Keratinocyte (primary cell): ENCODE results near the gene NEURL1. TPM values are rescaled to one million over a fixed set of nuclear protein-coding genes. Genes with fewer than 3 reads are reported as not detected.

Source experiments
- DNase-seq: peaks from one replicate; pipeline ENCODE4 v3.0.0-alpha.2; 2011; ENCODE audit warnings: low read depth, missing footprints, low spot score
- FAIRE-seq: peaks from 2 replicates; lab custom pipeline; 2011; peaks lifted over from hg19 to GRCh38; lab: Jason Lieb, UNC
- H2AFZ ChIP-seq: 2 replicates; pipeline ENCODE4 v1.6.0; 2012; ENCODE audit warnings: low read length, control low read depth, inconsistent platforms; ENCODE audit not compliant: control insufficient read depth
- H3K27ac ChIP-seq: 2 replicates; pipeline ENCODE4 v1.5.1; 2011; ENCODE audit warnings: low read length; ENCODE audit not compliant: control insufficient read depth, insufficient read depth
- H3K27me3 ChIP-seq: 3 replicates; pipeline ENCODE4 v1.6.0; 2011; ENCODE audit warnings: low read length; ENCODE audit not compliant: control insufficient read depth, insufficient read depth; ENCODE audit errors: extremely low read depth
- H3K36me3 ChIP-seq, 2 experiments: 2 replicates in 1 of 2; 3 replicates in 1 of 2; pipeline ENCODE4 v1.5.1; 2011; ENCODE audit warnings: low read length in 2 of 2, mild to moderate bottlenecking in 1 of 2; ENCODE audit not compliant: control insufficient read depth in 2 of 2, insufficient read depth in 2 of 2; ENCODE audit errors: extremely low read depth in 1 of 2
- H3K4me1 ChIP-seq: 3 replicates; pipeline ENCODE4 v1.5.1; 2011; ENCODE audit warnings: low read length; ENCODE audit not compliant: control insufficient read depth, insufficient read depth; ENCODE audit errors: extremely low read depth
- H3K4me2 ChIP-seq: 3 replicates; pipeline ENCODE4 v1.6.0; 2011; ENCODE audit warnings: low read depth, low read length; ENCODE audit not compliant: control insufficient read depth, insufficient read depth; ENCODE audit errors: extremely low read depth
- H3K4me3 ChIP-seq, 3 experiments: fragments of 200-600 bp in 1 of 3; sonication (generic) in 1 of 3; 2 replicates in 2 of 3; 3 replicates in 1 of 3; pipeline ENCODE4 v1.5.1; 2011 to 2016; ENCODE audit warnings: low read length in 3 of 3, mild to moderate bottlenecking in 3 of 3, control low read depth in 2 of 3, inconsistent platforms in 1 of 3, low read depth in 1 of 3, mixed read lengths in 1 of 3, mixed run types in 1 of 3, moderate library complexity in 1 of 3; ENCODE audit not compliant: control insufficient read depth in 2 of 3, insufficient read depth in 2 of 3; ENCODE audit errors: extremely low read depth in 1 of 3
- H3K79me2 ChIP-seq: 2 replicates; pipeline ENCODE4 v1.6.0; 2012; ENCODE audit warnings: low read length; ENCODE audit not compliant: control insufficient read depth, insufficient read depth
- H3K9ac ChIP-seq: 3 replicates; pipeline ENCODE4 v1.6.0; 2011; ENCODE audit warnings: low read length; ENCODE audit not compliant: control insufficient read depth, insufficient read depth; ENCODE audit errors: extremely low read depth
- H3K9me1 ChIP-seq: 3 replicates; pipeline ENCODE4 v1.6.0; 2011; ENCODE audit warnings: low read length; ENCODE audit not compliant: control insufficient read depth, insufficient read depth; ENCODE audit errors: extremely low read depth
- H3K9me3 ChIP-seq: 2 replicates; pipeline ENCODE4 v1.5.1; 2012; ENCODE audit warnings: low read depth, low read length; ENCODE audit not compliant: control insufficient read depth
- H4K20me1 ChIP-seq: 3 replicates; pipeline ENCODE4 v1.6.0; 2011; ENCODE audit warnings: low read length; ENCODE audit not compliant: control insufficient read depth, insufficient read depth; ENCODE audit errors: extremely low read depth
- EZH2 ChIP-seq: IDR thresholded peaks from one replicate; pipeline ENCODE4 v1.6.1; 2012; ENCODE audit warnings: inconsistent platforms, mild to moderate bottlenecking, low read length, moderate library complexity
- dilution Hi-C: fragments of 300-500 bp; cut with MboI; formaldehyde crosslinking; loops from one replicate; pipeline ENCODE4 v1.7.0; 2020; ENCODE audit warnings: low sequenced_read_pairs; ENCODE audit not compliant: extremely low pct_ligation_motif_present
- polyA plus RNA-seq, 5 experiments: library from polyadenylated mRNA; depleted of rRNA in 3 of 5; stranded (reverse) in 3 of 5; stranded (forward) in 1 of 5; unstranded in 1 of 5; fragments of >200 nt; gene quantifications; 1 replicate in 1 of 5; 2 replicates in 3 of 5; 3 replicates in 1 of 5; pipeline versions ENCODE4 v1.2.1 to v1.2.3, GENCODE V29; 2011 to 2012; ENCODE audit warnings: missing spikeins in 2 of 5, low read depth in 1 of 5, low replicate concordance in 1 of 5
- TF ChIP-seq, protein P1 (sequence below), 3 experiments: IDR thresholded peaks in 1 of 3; conservative IDR thresholded peaks in 1 of 3; optimal IDR thresholded peaks in 1 of 3; 2 replicates in 2 of 3; 3 replicates in 1 of 3; pipeline versions ENCODE3 to v1.5.1; 2011; ENCODE audit warnings: low read length in 3 of 3, mild to moderate bottlenecking in 3 of 3, moderate library complexity in 2 of 3, control low read depth in 1 of 3, inconsistent platforms in 1 of 3; ENCODE audit not compliant: insufficient read depth in 2 of 3; ENCODE audit errors: extremely low read depth in 1 of 3

Gene NEURL1
- polyA plus RNA-seq, 1 donor (not counting 4 experiments of a cell fraction or from before 2014, with no cell fraction given), result 0.03 TPM

GRCh38 chr10:103602852-103603155 is 109.3 kb downstream of the NEURL1 start:
- peaks cover 4% of the 10 kb centered on the region for H4K20me1 ChIP-seq
- no peak for TF ChIP-seq EZH2
- TF ChIP-seq, protein P1, sequence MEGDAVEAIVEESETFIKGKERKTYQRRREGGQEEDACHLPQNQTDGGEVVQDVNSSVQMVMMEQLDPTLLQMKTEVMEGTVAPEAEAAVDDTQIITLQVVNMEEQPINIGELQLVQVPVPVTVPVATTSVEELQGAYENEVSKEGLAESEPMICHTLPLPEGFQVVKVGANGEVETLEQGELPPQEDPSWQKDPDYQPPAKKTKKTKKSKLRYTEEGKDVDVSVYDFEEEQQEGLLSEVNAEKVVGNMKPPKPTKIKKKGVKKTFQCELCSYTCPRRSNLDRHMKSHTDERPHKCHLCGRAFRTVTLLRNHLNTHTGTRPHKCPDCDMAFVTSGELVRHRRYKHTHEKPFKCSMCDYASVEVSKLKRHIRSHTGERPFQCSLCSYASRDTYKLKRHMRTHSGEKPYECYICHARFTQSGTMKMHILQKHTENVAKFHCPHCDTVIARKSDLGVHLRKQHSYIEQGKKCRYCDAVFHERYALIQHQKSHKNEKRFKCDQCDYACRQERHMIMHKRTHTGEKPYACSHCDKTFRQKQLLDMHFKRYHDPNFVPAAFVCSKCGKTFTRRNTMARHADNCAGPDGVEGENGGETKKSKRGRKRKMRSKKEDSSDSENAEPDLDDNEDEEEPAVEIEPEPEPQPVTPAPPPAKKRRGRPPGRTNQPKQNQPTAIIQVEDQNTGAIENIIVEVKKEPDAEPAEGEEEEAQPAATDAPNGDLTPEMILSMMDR (optimal IDR thresholded peaks at IDR 0.05 in 1 of 3, IDR thresholded peaks at IDR 0.05 in 1 of 3, conservative IDR thresholded peaks at IDR 0.05 in 1 of 3; ENCODE audit: extremely low read depth in 1 of 3, insufficient read depth in 2 of 3, low read length in 3 of 3), result no peak
- H3K4me3 ChIP-seq, result no peak overlapping the region
- FAIRE-seq, result no peak
- peaks cover 51 to 54% of the 10 kb centered on the region in 2 experiments for H3K36me3 ChIP-seq
- no peak overlapping the region for H3K4me2 ChIP-seq
- no peaks in the 10 kb centered on the region for H3K79me2 ChIP-seq
- no peak for DNase-seq
- H3K4me1 ChIP-seq, result no peaks in the 10 kb centered on the region
- no peak overlapping the region for H2AFZ ChIP-seq
- H3K9me1 ChIP-seq, result no peaks in the 10 kb centered on the region
- H3K27ac ChIP-seq, result no peak overlapping the region
- H3K9me3 ChIP-seq, result no peaks in the 10 kb centered on the region
- dilution Hi-C loops, result no loop called here
- no peaks in the 10 kb centered on the region for H3K27me3 ChIP-seq
- no peak overlapping the region for H3K9ac ChIP-seq

DNA sequence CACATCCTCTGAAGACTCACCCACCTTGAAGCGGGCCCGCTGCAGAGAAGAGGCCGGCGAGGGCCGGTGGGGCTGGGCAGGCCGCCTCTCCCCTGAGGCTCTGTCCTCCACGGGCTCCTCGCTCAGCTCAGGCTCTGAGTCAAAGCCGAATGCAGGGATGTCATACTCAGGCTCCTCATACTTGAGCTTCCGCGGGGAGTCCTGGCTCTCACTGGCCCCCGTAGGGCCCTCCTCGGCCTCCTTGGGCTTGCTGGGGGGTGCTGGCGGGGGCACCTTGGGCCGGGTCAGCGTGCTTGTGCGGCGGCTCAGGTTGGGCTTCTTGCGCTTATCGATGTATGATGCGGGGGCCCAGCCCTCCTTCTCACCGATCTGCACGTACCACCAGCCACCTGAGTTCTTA is 109.9 kb downstream of the NEURL1 start:
- peaks cover 4% of the 10 kb centered on the region for H4K20me1 ChIP-seq
- H3K27ac ChIP-seq, result no peak overlapping the region
- no peak overlapping the region for H3K4me2 ChIP-seq
- TF ChIP-seq, protein P1 (optimal IDR thresholded peaks at IDR 0.05 in 1 of 3, IDR thresholded peaks at IDR 0.05 in 1 of 3, conservative IDR thresholded peaks at IDR 0.05 in 1 of 3; ENCODE audit: extremely low read depth in 1 of 3, insufficient read depth in 2 of 3, low read length in 3 of 3), result no peak
- TF ChIP-seq EZH2, result no peak
- H3K9ac ChIP-seq, result no peak overlapping the region
- H3K27me3 ChIP-seq, result no peaks in the 10 kb centered on the region
- no peak overlapping the region for H2AFZ ChIP-seq
- H3K9me1 ChIP-seq, result no peaks in the 10 kb centered on the region
- H3K4me3 ChIP-seq, result no peak overlapping the region
- FAIRE-seq (no peak), DNase-seq (no peak)
- H3K36me3 ChIP-seq, result peaks cover 46 to 56% of the 10 kb centered on the region in 2 experiments
- dilution Hi-C loops, result no loop called here
- no peaks in the 10 kb centered on the region for H3K9me3 ChIP-seq
- H3K79me2 ChIP-seq, result no peaks in the 10 kb centered on the region
- H3K4me1 ChIP-seq, result no peaks in the 10 kb centered on the region
